ENCODE results near the gene DENND5A. TPM values are rescaled to one million over a fixed set of nuclear protein-coding genes. Genes with fewer than 3 reads are reported as not detected.
"Not testable (repeated sequence)": the region's sequence is repeated elsewhere in the genome, so short reads cannot be mapped to it uniquely, and the experiment has no call there.

DENND5A gene
- total and polyA plus RNA-seq, 8 donors = 65.7 to 106 (median 96.7) TPM

GRCh38 chr11:9219115-9219514 is 46.0 kb downstream of the DENND5A start:
- Histone ChIP-seq H3K4me1 (peaks cover 0 to 32% of the 10 kb centered on the region in 2 donors), H3K27ac (peak overlapping the region in 1 of 2 donors; percentile 20), H3K9me3 (no peaks in the 10 kb centered on the region), H3K4me3 (no peak overlapping the region), H3K27me3 (no peaks in the 10 kb centered on the region), H3K36me3 (no peaks in the 10 kb centered on the region)
- ATAC-seq = no peak
- no peak for DNase-seq
- no peak for TF ChIP-seq CTCF (IDR thresholded peaks at IDR 0.05)
- intact Hi-C loops (cut with DNase I) = no loop called here

DNA sequence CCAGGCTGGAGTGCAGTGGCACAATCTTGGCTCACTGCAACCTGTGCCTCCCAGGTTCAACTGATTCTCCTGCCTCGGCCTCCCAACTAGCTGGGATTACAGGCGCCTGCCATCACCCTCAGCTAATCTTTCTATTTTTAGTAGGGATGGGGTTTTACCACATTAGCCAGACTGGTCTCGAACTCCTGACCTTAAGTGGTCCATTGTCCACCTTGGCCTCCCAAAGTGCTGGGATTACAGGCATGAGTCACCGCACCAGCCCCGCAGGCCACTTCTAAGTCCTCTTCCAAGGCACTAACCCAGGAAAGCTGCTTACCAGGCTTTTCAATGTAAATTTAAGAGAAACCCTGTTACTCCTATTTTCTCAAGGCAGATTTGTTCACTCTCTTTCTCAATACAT is 50.4 kb downstream of the DENND5A start:
- Histone ChIP-seq H3K9me3 (no peaks in the 10 kb centered on the region), H3K4me1 (peaks cover 0 to 42% of the 10 kb centered on the region in 2 donors), H3K4me3 (no peak overlapping the region), H3K36me3 (no peaks in the 10 kb centered on the region), H3K27me3 (no peaks in the 10 kb centered on the region), H3K27ac (no peak overlapping the region)
- ATAC-seq (no peak), DNase-seq (no peak)
- no peak for TF ChIP-seq CTCF (IDR thresholded peaks at IDR 0.05)
- intact Hi-C loops (cut with DNase I) = no loop called here

DNA sequence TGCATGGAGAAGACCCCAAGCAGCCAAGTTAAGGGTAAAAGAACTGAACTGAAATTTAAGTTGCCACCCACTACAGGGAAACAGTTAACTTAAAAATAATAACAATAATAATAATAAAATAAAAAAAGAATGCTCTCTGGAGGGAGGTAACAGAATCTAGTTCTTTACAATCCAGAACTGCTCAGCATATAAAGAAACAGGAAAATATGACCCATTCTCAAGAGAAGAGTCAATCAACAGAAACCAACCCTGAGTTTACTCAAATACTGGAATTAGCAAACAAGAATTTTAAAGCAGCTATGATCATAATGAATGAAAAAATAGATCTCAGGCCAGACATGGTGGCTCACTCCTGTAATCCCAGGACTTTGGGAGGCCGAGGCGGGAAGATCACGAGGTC is 53.8 kb downstream of the DENND5A start:
- Histone ChIP-seq H3K27ac (no peak overlapping the region), H3K27me3 (no peaks in the 10 kb centered on the region), H3K36me3 (peaks cover 0 to 5% of the 10 kb centered on the region in 2 donors), H3K9me3 (no peaks in the 10 kb centered on the region), H3K4me3 (no peak overlapping the region), H3K4me1 (peaks cover 0 to 38% of the 10 kb centered on the region in 2 donors)
- no peak for TF ChIP-seq CTCF (IDR thresholded peaks at IDR 0.05)
- intact Hi-C loops (cut with DNase I) = no loop called here
- DNase-seq = no peak
- ATAC-seq = no peak

DNA sequence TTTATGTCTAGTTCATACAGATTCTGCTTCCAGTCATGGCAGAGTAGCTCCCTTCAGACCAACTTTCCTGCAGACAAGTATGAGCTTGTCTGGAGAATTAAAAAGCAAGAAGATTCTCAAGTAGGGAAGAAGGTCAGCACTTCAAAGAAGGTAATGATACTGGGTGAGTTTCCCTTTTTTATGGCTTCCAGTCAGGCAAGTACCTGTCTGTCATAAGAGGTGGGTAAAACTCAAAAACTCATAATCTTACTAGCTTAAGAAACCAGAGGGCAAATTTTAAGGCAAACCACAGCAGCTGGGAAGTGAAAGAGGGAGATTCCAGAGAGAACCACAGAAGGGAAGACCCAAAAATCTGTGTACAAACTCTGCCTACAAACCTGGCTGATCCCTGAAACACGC is 54.2 kb downstream of the DENND5A start:
- H3K27ac ChIP-seq = no peak overlapping the region
- TF ChIP-seq CTCF (IDR thresholded peaks at IDR 0.05) = no peak

GRCh38 chr11:9210224-9210921 is 54.8 kb downstream of the DENND5A start:
- DNase-seq (no peak), ATAC-seq (peak; percentile 35)
- Histone ChIP-seq H3K27ac (no peak overlapping the region), H3K27me3 (no peaks in the 10 kb centered on the region), H3K4me3 (no peak overlapping the region), H3K4me1 (peaks cover 0 to 38% of the 10 kb centered on the region in 2 donors), H3K36me3 (peaks cover 0 to 12% of the 10 kb centered on the region in 2 donors), H3K9me3 (no peaks in the 10 kb centered on the region)
- no peak for TF ChIP-seq CTCF (IDR thresholded peaks at IDR 0.05)
- intact Hi-C loops (cut with DNase I) = no loop called here

More for the DNA sequence above, 54.2 kb downstream of the DENND5A start:
- DNase-seq = no peak
- intact Hi-C loops (cut with DNase I) = no loop called here
- no peaks in the 10 kb centered on the region for H3K27me3 ChIP-seq
- H3K4me1 ChIP-seq = peaks cover 0 to 38% of the 10 kb centered on the region in 2 donors
- no peak overlapping the region for H3K4me3 ChIP-seq
- peaks cover 0 to 7% of the 10 kb centered on the region in 2 donors for H3K36me3 ChIP-seq
- no peaks in the 10 kb centered on the region for H3K9me3 ChIP-seq
- no peak for ATAC-seq

- intact Hi-C loops (cut with DNase I); DNase-seq; H3K27me3 ChIP-seq; H3K9me3 ChIP-seq; ATAC-seq; H3K4me3 ChIP-seq; H3K27ac ChIP-seq: not testable (repeated sequence)
- Histone ChIP-seq H3K4me1 (peaks cover 0 to 33% of the 10 kb centered on the region in 2 donors), H3K36me3 (peaks cover 0 to 20% of the 10 kb centered on the region in 2 donors)
Measured at GRCh38 chr11:9209604-9210003, 55.5 kb downstream of the DENND5A start.
